ENCODE results near the gene GPR3.

GRCh38 chr1:27348861-27349783 is 43.3 kb upstream of the GPR3 start:
- TF ChIP-seq POLR2AphosphoS5 (IDR thresholded peaks at IDR 0.05; ENCODE audit: low read depth, low read length), result no peak
- TF ChIP-seq POLR2A (IDR thresholded peaks at IDR 0.05; ENCODE audit: low read depth, low read length), result no peak
- no peak for TF ChIP-seq PAX5 (IDR thresholded peaks at IDR 0.05; ENCODE audit: insufficient read depth, low read length, severe bottlenecking)
